ENCODE data around the gene LRRC75B. TPM values are rescaled to one million over a fixed set of nuclear protein-coding genes. Genes with fewer than 3 reads are reported as not detected.

Gene LRRC75B
- polyA plus RNA-seq, 1 donor from 2014 or later = 0.63 TPM

- H3K27ac Mint-ChIP-seq = no peak overlapping the region
- H3K36me3 Mint-ChIP-seq = peaks cover 11% of the 10 kb centered on the region
- peak overlapping the region in 1 of 4 donors; percentile 4 for H3K4me3 Mint-ChIP-seq
- peaks cover 2 to 9% (median 9%) of the 10 kb centered on the region in 3 donors for H3K4me1 Mint-ChIP-seq
- H3K27me3 Mint-ChIP-seq = no peaks in the 10 kb centered on the region
- no peaks in the 10 kb centered on the region for H3K9me3 Mint-ChIP-seq
Measured at GRCh38 chr22:24540470-24540869, 52.4 kb downstream of the LRRC75B start.

- Mint-ChIP-seq H3K4me3 (no peak overlapping the region), H3K27me3 (no peaks in the 10 kb centered on the region), H3K27ac (no peak overlapping the region), H3K9me3 (no peaks in the 10 kb centered on the region), H3K4me1 (peaks cover 0 to 6% (median 0%) of the 10 kb centered on the region in 3 donors), H3K36me3 (peaks cover 8% of the 10 kb centered on the region)
Measured at GRCh38 chr22:24536089-24536488, 56.8 kb downstream of the LRRC75B start.

Other genes starting within 250 kb of the LRRC75B start
- 26.6 TPM for gene ADORA2A, start 165.5 kb downstream of the LRRC75B start, polyA plus RNA-seq
- gene UPB1, start 97.7 kb downstream of the LRRC75B start, polyA plus RNA-seq = not detected
- 323 TPM for gene GUCD1, start 37.9 kb downstream of the LRRC75B start, polyA plus RNA-seq
- 141 TPM for gene SNRPD3, start 37.1 kb downstream of the LRRC75B start, polyA plus RNA-seq
- gene GGT1, start 10.1 kb upstream of the LRRC75B start, polyA plus RNA-seq = 10.8 TPM
- gene PIWIL3, start 181.6 kb upstream of the LRRC75B start, polyA plus RNA-seq = not detected
- 0.44 TPM for gene SGSM1, start 213.1 kb upstream of the LRRC75B start, polyA plus RNA-seq